Inflammatory macrophage treated with lipopolysaccharide for 1 hour (primary cell): ENCODE results near the gene PHAX.
"Not testable (repeated sequence)": the region's sequence is repeated elsewhere in the genome, so short reads cannot be mapped to it uniquely, and the experiment has no call there.

Experiments
- DNase-seq, 2 donors: peaks; one replicate each; pipeline ENCODE4 v3.0.0-alpha.2; 2020 to 2022

The PHAX gene

GRCh38 chr5:126600631-126601511 is at the start of gene PHAX:
PHAX (plus strand) TSS chr5:126600947; CDS start chr5:126600963, 16 bp downstream.
- peak; percentile 73 to 82 for DNase-seq

- DNase-seq: no peak
Observed at GRCh38 chr5:126552614-126553013, 48.1 kb upstream of the PHAX start.

GRCh38 chr5:126555101-126555500 is 45.6 kb upstream of the PHAX start:
- not testable (repeated sequence) for DNase-seq

- DNase-seq: no peak
Observed at GRCh38 chr5:126561908-126562307, 38.8 kb upstream of the PHAX start.

- no peak for DNase-seq
Observed at GRCh38 chr5:126562823-126563222, 37.9 kb upstream of the PHAX start.

- no peak for DNase-seq
Observed at GRCh38 chr5:126568206-126568755, 32.5 kb upstream of the PHAX start.

GRCh38 chr5:126575644-126576043 is 25.1 kb upstream of the PHAX start:
- no peak for DNase-seq

GRCh38 chr5:126576974-126577373 is 23.8 kb upstream of the PHAX start:
- no peak for DNase-seq

GRCh38 chr5:126577415-126577814 is 23.3 kb upstream of the PHAX start:
- DNase-seq: no peak

- DNase-seq: no peak
Observed at GRCh38 chr5:126579716-126580115, 21.0 kb upstream of the PHAX start.

GRCh38 chr5:126583761-126584160 is 17.0 kb upstream of the PHAX start:
- DNase-seq: no peak

GRCh38 chr5:126587551-126588390 is 13.0 kb upstream of the PHAX start:
- no peak for DNase-seq

GRCh38 chr5:126589536-126590297 is 11.0 kb upstream of the PHAX start:
- no peak for DNase-seq

- DNase-seq: no peak
Observed at GRCh38 chr5:126591549-126591948, 9.2 kb upstream of the PHAX start.

- peak; percentile 25 to 45 for DNase-seq
Observed at GRCh38 chr5:126594748-126595485, 5.8 kb upstream of the PHAX start, which contains the start of gene ALDH7A1. ALDH7A1 (minus strand) TSS chr5:126595219; CDS start chr5:126595198, 21 bp downstream.

- DNase-seq: no peak
Observed at GRCh38 chr5:126595486-126596083, 5.2 kb upstream of the PHAX start.

GRCh38 chr5:126597156-126597555 is 3.6 kb upstream of the PHAX start:
- DNase-seq: no peak

- no peak for DNase-seq
Observed at GRCh38 chr5:126599499-126599898, 1.2 kb upstream of the PHAX start.

- DNase-seq: not testable (repeated sequence)
Observed at GRCh38 chr5:126599971-126600630, 646 bp upstream of the PHAX start.

GRCh38 chr5:126603402-126603991 is 2.8 kb downstream of the PHAX start:
- no peak for DNase-seq
